Activated naive CD4-positive, alpha-beta T cell treated with anti-CD3 and anti-CD28 coated beads, Interleukin-2, amount 50 U/mL, for 72 hours (primary cell): Measurements from ENCODE around the gene SLC12A4. TPM values are rescaled to one million over a fixed set of nuclear protein-coding genes. Genes with fewer than 3 reads are reported as not detected.
"Not testable (repeated sequence)": the region's sequence is repeated elsewhere in the genome, so short reads cannot be mapped to it uniquely, and the experiment has no call there.

Experiments used
- ATAC-seq, 2 donors: fragments of 150-1000 bp; cut with Tn5 transposase; 2 replicates each; pipeline ENCODE4 v1.10.0; 2021; ENCODE audit warnings: mild to moderate bottlenecking in 2 of 2, moderate library complexity in 2 of 2
- DNase-seq, 2 donors: peaks; one replicate each; pipeline ENCODE4 v3.0.0; 2021 to 2022; ENCODE audit warnings: low spot score in 2 of 2
- H3K27ac Mint-ChIP-seq, 2 donors: one replicate each; pipeline ENCODE4 v1.8.0; 2022; ENCODE audit warnings: mild to moderate bottlenecking in 2 of 2, mixed read lengths in 2 of 2
- H3K36me3 Mint-ChIP-seq, 2 donors: one replicate each; pipeline ENCODE4 v1.8.0; 2022; ENCODE audit warnings: mixed read lengths in 2 of 2
- H3K9me3 Mint-ChIP-seq, 2 donors: one replicate each; pipeline ENCODE4 v1.8.0; 2022; ENCODE audit warnings: mixed read lengths in 2 of 2
- total RNA-seq, 2 donors: library from RNA; stranded (reverse); gene quantifications; one replicate each; pipeline ENCODE4 v1.2.3, GENCODE V29; 2022

SLC12A4 gene
- 10 to 100 TPM; 37.2 to 64.0 TPM for total RNA-seq

GRCh38 chr16:67968400-67969253 lies at the start of gene SLC12A4:
Gene SLC12A4, minus strand, starts transcription at chr16:67968637. Its CDS starts 84 bp downstream, at chr16:67968553.
- Mint-ChIP-seq H3K27ac (peak within 1 kb of the TSS; percentile 91 to 99), H3K36me3 (peaks cover 9 to 12% of the 10 kb centered on the region in 2 donors), H3K9me3 (no peaks in the 10 kb centered on the region)
- DNase-seq = peak; percentile 90 to 98
- peak; percentile 85 to 96 for ATAC-seq

DNA sequence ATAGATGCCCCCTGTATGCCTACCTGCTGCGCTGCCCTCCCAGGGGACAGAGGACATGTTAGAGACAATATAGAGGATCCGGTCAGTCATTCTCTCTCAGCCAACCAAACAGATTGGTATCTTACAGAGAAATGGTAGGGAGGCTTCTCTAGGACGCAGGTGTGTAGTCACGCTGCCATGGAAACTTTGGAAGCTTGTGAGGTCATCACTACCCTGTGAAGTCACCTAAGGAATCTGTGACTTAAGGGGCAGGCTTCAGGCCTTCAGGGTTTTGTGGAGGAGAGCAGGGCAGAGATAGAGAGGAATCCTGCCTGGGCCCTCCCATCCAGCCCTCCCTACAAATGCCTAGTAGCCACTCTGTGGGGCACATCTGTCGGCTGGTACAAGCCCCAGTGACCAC lies 47.2 kb upstream of the SLC12A4 start, which contains the start of gene DPEP2NB:
Gene DPEP2NB (minus strand): TSS at position 231 of the 400 bp plus-strand sequence. CDS start 141 bp downstream, at position 90.
- DNase-seq = no peak
- no peak for ATAC-seq
- Mint-ChIP-seq H3K27ac (no peak within 1 kb of the TSS), H3K9me3 (no peaks in the 10 kb centered on the region), H3K36me3 (no peaks in the 10 kb centered on the region)

- no peak overlapping the region for H3K27ac Mint-ChIP-seq
- H3K9me3 Mint-ChIP-seq = no peaks in the 10 kb centered on the region
- no peaks in the 10 kb centered on the region for H3K36me3 Mint-ChIP-seq
- peak in 1 of 2 donors; percentile 11 for ATAC-seq
- no peak for DNase-seq
These were observed 45.0 kb upstream of the SLC12A4 start for GRCh38 chr16:68013440-68013839.

GRCh38 chr16:68009872-68010271 lies 41.4 kb upstream of the SLC12A4 start:
- ATAC-seq, DNase-seq, H3K9me3 Mint-ChIP-seq, H3K27ac Mint-ChIP-seq, H3K36me3 Mint-ChIP-seq: not testable (repeated sequence)

DNA sequence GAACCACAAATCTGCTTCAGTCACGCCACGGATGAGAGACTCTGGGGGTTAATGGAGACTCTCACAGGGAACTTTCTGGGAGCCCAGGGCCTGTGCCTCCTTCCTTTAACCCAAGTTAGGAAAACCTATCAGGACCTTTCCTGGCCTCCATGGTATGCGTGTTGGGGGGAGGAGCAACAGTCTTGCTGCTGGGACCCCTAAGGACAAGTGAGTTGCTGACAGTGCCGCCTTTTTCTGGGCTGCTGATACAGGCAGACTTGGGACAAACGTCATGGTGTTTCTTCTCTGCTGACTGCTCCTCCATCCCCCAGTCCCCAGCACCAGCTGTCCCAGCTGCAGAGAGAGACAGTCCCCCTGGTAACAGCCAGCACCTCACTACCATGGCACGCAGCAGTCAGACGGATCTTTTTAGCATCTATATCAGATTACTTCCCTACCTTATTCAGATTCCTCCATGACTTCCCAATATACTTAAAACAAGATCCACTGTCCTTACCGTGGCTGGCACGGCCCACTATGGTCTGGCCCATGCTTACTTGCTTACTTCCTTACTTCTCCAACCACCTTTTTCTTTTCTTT lies 40.8 kb upstream of the SLC12A4 start:
- ATAC-seq = no peak
- H3K27ac Mint-ChIP-seq = no peak overlapping the region
- no peaks in the 10 kb centered on the region for H3K9me3 Mint-ChIP-seq
- no peaks in the 10 kb centered on the region for H3K36me3 Mint-ChIP-seq
- DNase-seq = no peak

DNA sequence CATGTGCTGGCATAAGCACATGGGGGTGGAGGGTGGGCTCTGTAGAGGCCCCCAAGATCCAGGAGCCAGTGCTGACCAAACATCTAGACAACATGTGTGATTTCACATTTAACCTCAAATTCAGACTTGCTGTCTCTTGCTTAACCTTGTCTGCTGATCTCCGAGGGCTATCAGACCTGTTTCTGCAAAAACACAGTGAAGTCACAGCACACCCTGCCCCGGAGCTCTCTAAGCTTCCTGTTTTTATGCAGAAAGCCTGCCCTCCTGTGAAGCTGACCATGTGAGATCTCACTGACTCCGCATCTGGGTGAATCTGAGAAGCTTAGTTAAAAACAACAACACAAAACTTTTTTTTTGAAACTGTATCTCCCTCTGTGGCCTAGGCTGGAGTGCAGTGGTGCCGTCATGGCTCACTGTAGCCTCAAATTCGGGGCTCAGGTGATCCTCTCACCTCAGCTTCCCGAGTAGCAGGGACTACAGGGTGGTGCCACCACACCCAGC lies 37.4 kb upstream of the SLC12A4 start:
- peak overlapping the region; percentile 84 to 88 for H3K27ac Mint-ChIP-seq
- ATAC-seq = peak in 1 of 2 donors; percentile 89
- H3K36me3 Mint-ChIP-seq = no peaks in the 10 kb centered on the region
- no peaks in the 10 kb centered on the region for H3K9me3 Mint-ChIP-seq
- DNase-seq = no peak

DNA sequence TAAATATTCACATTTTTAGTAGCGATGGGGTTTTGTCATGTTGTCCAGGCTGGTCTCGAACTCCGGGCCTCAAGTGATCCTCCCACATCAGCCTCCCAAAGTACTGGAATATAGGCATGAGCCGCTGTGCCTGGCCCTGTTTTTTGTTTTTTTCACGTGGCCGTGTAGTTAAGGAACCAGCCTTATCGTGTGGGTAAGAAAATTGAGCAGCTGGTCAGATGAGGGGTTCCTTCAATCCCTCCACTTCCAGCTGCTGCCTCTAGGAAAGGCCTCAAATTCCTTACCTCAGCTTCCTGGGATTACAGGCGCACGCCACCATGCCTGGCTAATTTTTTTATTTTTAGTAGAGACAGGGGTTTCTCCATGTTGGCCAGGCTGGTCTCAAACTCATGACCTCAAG lies 36.8 kb upstream of the SLC12A4 start:
- peaks cover 0 to 4% of the 10 kb centered on the region in 2 donors for H3K9me3 Mint-ChIP-seq
- ATAC-seq (no peak), DNase-seq (no peak)
- H3K27ac Mint-ChIP-seq = peak overlapping the region; percentile 36 to 88
- H3K36me3 Mint-ChIP-seq = no peaks in the 10 kb centered on the region

GRCh38 chr16:68003031-68003430 lies 34.6 kb upstream of the SLC12A4 start:
- peaks cover 3 to 4% of the 10 kb centered on the region in 2 donors for H3K9me3 Mint-ChIP-seq
- peaks cover 4 to 7% of the 10 kb centered on the region in 2 donors for H3K36me3 Mint-ChIP-seq
- DNase-seq (no peak), ATAC-seq (no peak)
- no peak overlapping the region for H3K27ac Mint-ChIP-seq

- no peak for ATAC-seq
- Mint-ChIP-seq H3K27ac (peak overlapping the region in 1 of 2 donors; percentile 84), H3K36me3 (peaks cover 4 to 7% of the 10 kb centered on the region in 2 donors), H3K9me3 (peaks cover 3 to 4% of the 10 kb centered on the region in 2 donors)
- no peak for DNase-seq
These were observed 32.0 kb upstream of the SLC12A4 start for GRCh38 chr16:68000450-68000849.

GRCh38 chr16:67999985-68000384 lies 31.5 kb upstream of the SLC12A4 start:
- Mint-ChIP-seq H3K9me3 (peaks cover 3 to 4% of the 10 kb centered on the region in 2 donors), H3K36me3 (peaks cover 4 to 7% of the 10 kb centered on the region in 2 donors), H3K27ac (peak overlapping the region; percentile 84 to 92)
- peak; percentile 12 to 38 for ATAC-seq
- DNase-seq = no peak

GRCh38 chr16:67998779-67999688 lies 30.6 kb upstream of the SLC12A4 start, which contains the start of gene DPEP2:
Gene DPEP2, minus strand, starts transcription at chr16:67999484. Its CDS starts 6,272 bp downstream, at chr16:67993212.
- H3K27ac Mint-ChIP-seq = peak within 1 kb of the TSS; percentile 84 to 92
- peak; percentile 85 to 86 for ATAC-seq
- DNase-seq = peak; percentile 53 to 67
- not testable (repeated sequence) for H3K36me3 Mint-ChIP-seq, H3K9me3 Mint-ChIP-seq

DNA sequence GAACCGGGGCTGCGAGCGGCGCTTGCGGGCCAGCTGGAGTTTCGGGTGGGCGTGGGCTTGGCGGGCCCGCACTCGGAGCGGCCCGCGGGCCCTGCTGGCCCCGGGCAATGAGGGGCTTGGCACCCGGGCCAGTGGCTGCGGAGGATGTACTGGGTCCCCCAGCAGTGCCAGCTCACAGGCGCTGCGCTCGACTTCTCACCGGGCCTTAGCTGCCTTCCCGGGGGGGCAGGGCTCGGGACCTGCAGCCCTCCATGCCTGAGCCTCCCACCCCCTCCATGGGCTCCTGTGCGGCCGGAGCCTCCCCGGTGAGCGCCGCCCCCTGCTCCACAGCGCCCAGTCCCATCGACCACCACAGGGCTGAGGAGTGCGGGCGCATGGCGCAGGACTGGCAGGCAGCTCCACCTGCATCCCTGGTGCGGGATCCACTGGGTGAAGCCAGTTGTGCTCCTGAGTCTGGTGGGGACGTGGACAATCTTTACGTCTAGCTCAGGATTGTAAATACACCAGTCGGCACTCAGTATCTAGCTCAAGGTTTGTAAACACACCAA lies 29.9 kb upstream of the SLC12A4 start:
- not testable (repeated sequence) for ATAC-seq, H3K9me3 Mint-ChIP-seq, H3K36me3 Mint-ChIP-seq, DNase-seq
- peak overlapping the region in 1 of 2 donors; percentile 84 for H3K27ac Mint-ChIP-seq

GRCh38 chr16:67996666-67997065 lies 28.2 kb upstream of the SLC12A4 start:
- peaks cover 4 to 7% of the 10 kb centered on the region in 2 donors for H3K36me3 Mint-ChIP-seq

GRCh38 chr16:67995423-67995822 lies 27.0 kb upstream of the SLC12A4 start:
- Mint-ChIP-seq H3K36me3 (peaks cover 4 to 7% of the 10 kb centered on the region in 2 donors), H3K9me3 (peaks cover 2 to 3% of the 10 kb centered on the region in 2 donors), H3K27ac (peak overlapping the region in 1 of 2 donors; percentile 95)
- ATAC-seq (no peak), DNase-seq (no peak)

More at GRCh38 chr16:67996666-67997065, 28.2 kb upstream of the SLC12A4 start:
- no peak overlapping the region for H3K27ac Mint-ChIP-seq
- ATAC-seq (no peak), DNase-seq (no peak)
- peaks cover 3 to 4% of the 10 kb centered on the region in 2 donors for H3K9me3 Mint-ChIP-seq

GRCh38 chr16:67994040-67994408 lies 25.6 kb upstream of the SLC12A4 start:
- not testable (repeated sequence) for DNase-seq, H3K36me3 Mint-ChIP-seq, H3K9me3 Mint-ChIP-seq
- peak; percentile 10 to 25 for ATAC-seq
- H3K27ac Mint-ChIP-seq = peak overlapping the region; percentile 95 to 97
